ENCODE results near the gene HIPK2. TPM values are rescaled to one million over a fixed set of nuclear protein-coding genes. Genes with fewer than 3 reads are reported as not detected.

The HIPK2 gene
- total and polyA plus RNA-seq, 10 of the 15 experiments (the other 5 are each of a cell fraction or from before 2014, with no cell fraction given): 1.7 to 39.0 (median 9.4) TPM

DNA sequence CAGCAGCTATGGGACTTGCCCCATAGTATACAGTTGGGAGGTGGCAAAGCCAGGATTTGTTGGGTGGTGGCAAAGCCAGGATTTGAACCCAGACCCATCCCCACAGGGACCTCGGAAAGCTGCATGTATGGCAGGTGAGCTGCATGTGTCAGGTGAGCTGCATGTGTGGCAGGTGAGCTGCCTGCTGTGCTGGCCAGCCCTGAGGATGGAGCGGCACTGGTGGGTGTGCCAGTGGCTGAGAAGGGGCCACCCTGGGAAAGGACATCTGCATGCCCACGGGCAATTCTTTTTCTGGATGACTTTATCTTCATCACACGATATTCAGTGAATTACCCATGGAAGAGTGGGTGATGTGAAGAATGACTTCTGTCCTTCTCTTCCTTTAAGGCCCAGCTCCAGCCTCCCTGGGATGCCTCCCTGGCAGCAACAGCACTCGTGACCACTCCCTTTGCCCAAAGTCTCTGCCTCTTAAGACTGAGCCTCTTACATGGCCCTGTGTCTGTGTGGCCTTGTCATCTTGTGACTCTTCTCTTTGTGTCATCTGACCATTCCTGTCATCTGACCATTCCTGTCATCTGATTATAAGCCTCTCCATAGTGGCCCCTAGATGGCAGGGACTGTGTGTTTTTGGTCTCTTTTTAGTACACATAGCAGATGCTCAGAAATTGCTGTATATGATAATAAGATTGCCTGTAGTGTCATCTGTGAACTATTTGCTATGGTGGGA is 229.3 kb downstream of the HIPK2 start:
- Histone ChIP-seq H3K4me2 (ENCODE audit: control insufficient read depth, insufficient read depth) (no peak overlapping the region), H3K79me2 (ENCODE audit: control insufficient read depth, insufficient read depth, low read length) (no peaks in the 10 kb centered on the region), H3K4me3 (no peak overlapping the region), H3K36me3 (ENCODE audit: control insufficient read depth in 2 of 2, insufficient read depth in 2 of 2, low read length in 1 of 2) (no peaks in the 10 kb centered on the region), H3K27me3 (replicated peaks in 1 of 2; ENCODE audit: control insufficient read depth in 2 of 2, insufficient read depth in 2 of 2, low read length in 1 of 2) (peaks cover 0 to 3% of the 10 kb centered on the region in 2 experiments; a peak in 1 of 4 replicates), H2AFZ (ENCODE audit: control insufficient read depth, low read depth, low read length) (no peak overlapping the region), H3K27ac (ENCODE audit: control insufficient read depth, insufficient read depth) (no peak overlapping the region), H3K9ac (ENCODE audit: control insufficient read depth, insufficient read depth, low read length) (no peak overlapping the region), H3K9me3 (replicated peaks; ENCODE audit: control insufficient read depth, insufficient read depth, low read length) (no peaks in the 10 kb centered on the region), H4K20me1 (ENCODE audit: control insufficient read depth, insufficient read depth) (no peaks in the 10 kb centered on the region), H3K4me1 (ENCODE audit: control insufficient read depth, insufficient read depth, low read length) (no peaks in the 10 kb centered on the region)
- no TSS peak for BruUV-seq (replicated peaks)
- FAIRE-seq: no peak
- in situ Hi-C loops (cut with MboI): no loop called here
- ChIA-PET CTCF (interaction anchor here (1.1 kb wide), 1 partner anchor 39 kb away, joined by 3 read pairs; no protein-coding TSS in a partner anchor), SMC1A (ENCODE audit: uncharacterized antibody, unreplicated experiment) (interaction anchor here (1.0 kb wide), 1 partner anchor 10 kb away, joined by 3 read pairs; no protein-coding TSS in a partner anchor), POLR2A (interaction anchor here (0.8 kb wide), 1 partner anchor 66 kb away, joined by 3 read pairs; no protein-coding TSS in a partner anchor), RAD21 (ENCODE audit: unreplicated experiment) (no interaction called here)
- intact Hi-C loops (cut with micrococcal nuclease; ENCODE audit: unreplicated experiment): no loop called here
- WGBS (ENCODE audit: insufficient coverage, insufficient replicate concordance, low lambda C conversion rate, missing lambda C conversion rate): 18% methylated on average over 5 of the region's 5 CpGs
- no peak for DNase-seq (ENCODE audit: low read depth, low spot score)
- no peak for ATAC-seq
- TF ChIP-seq ZNF622 (IDR thresholded peaks at IDR 0.05): no peak
- TF ChIP-seq IRF5 (IDR thresholded peaks at IDR 0.05; ENCODE audit: borderline replicate concordance): no peak
- no peak for TF ChIP-seq IKZF1 (conservative IDR thresholded peaks at IDR 0.05)
- TF ChIP-seq SUZ12 (IDR thresholded peaks at IDR 0.05; ENCODE audit: unreplicated experiment): no peak
- TF ChIP-seq, protein P1, sequence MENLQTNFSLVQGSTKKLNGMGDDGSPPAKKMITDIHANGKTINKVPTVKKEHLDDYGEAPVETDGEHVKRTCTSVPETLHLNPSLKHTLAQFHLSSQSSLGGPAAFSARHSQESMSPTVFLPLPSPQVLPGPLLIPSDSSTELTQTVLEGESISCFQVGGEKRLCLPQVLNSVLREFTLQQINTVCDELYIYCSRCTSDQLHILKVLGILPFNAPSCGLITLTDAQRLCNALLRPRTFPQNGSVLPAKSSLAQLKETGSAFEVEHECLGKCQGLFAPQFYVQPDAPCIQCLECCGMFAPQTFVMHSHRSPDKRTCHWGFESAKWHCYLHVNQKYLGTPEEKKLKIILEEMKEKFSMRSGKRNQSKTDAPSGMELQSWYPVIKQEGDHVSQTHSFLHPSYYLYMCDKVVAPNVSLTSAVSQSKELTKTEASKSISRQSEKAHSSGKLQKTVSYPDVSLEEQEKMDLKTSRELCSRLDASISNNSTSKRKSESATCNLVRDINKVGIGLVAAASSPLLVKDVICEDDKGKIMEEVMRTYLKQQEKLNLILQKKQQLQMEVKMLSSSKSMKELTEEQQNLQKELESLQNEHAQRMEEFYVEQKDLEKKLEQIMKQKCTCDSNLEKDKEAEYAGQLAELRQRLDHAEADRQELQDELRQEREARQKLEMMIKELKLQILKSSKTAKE (IDR thresholded peaks at IDR 0.05; ENCODE audit: low read depth, poor library complexity, severe bottlenecking): no peak
- TF ChIP-seq RELA (IDR thresholded peaks at IDR 0.05; ENCODE audit: borderline replicate concordance, partially characterized antibody): no peak
- no peak for TF ChIP-seq NFYA (IDR thresholded peaks at IDR 0.05; ENCODE audit: borderline replicate concordance, low read depth, low read length)
- no peak for TF ChIP-seq E2F8 (IDR thresholded peaks at IDR 0.05; ENCODE audit: low read depth, partially characterized antibody)
- TF ChIP-seq BRCA1 (IDR thresholded peaks at IDR 0.05; ENCODE audit: low read depth, low read length): no peak
- no peak for TF ChIP-seq CHD2 (IDR thresholded peaks at IDR 0.05; ENCODE audit: borderline replicate concordance, low read depth, low read length)
- TF ChIP-seq, protein P2, sequence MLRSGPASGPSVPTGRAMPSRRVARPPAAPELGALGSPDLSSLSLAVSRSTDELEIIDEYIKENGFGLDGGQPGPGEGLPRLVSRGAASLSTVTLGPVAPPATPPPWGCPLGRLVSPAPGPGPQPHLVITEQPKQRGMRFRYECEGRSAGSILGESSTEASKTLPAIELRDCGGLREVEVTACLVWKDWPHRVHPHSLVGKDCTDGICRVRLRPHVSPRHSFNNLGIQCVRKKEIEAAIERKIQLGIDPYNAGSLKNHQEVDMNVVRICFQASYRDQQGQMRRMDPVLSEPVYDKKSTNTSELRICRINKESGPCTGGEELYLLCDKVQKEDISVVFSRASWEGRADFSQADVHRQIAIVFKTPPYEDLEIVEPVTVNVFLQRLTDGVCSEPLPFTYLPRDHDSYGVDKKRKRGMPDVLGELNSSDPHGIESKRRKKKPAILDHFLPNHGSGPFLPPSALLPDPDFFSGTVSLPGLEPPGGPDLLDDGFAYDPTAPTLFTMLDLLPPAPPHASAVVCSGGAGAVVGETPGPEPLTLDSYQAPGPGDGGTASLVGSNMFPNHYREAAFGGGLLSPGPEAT (IDR thresholded peaks at IDR 0.05; ENCODE audit: low read depth): no peak
- no peak for TF ChIP-seq CTCF (IDR thresholded peaks at IDR 0.05 in 2 of 3, conservative IDR thresholded peaks at IDR 0.05 in 1 of 3; ENCODE audit: control insufficient read depth in 2 of 3, extremely low read depth in 1 of 3, insufficient read depth in 1 of 3, low read depth in 3 of 3, low read length in 3 of 3)

Measured in GM12878 (cell line).